NT2/D1 (cell line): ENCODE data around the gene MUC5B.

Source experiments
- SUZ12 ChIP-seq: IDR thresholded peaks from 2 replicates; pipeline ENCODE4 v1.6.1; 2011; ENCODE audit not compliant: insufficient read length, insufficient read depth; ENCODE audit errors: extremely low read depth
- YY1 ChIP-seq: IDR thresholded peaks from 2 replicates; pipeline ENCODE4 v1.6.1; 2011; ENCODE audit not compliant: insufficient read length, insufficient read depth

GRCh38 chr11:1178201-1178885 lies 44.5 kb upstream of the MUC5B start:
- TF ChIP-seq YY1: no peak
- no peak for TF ChIP-seq SUZ12
